KMS-11 (cell line): ENCODE measurements around the gene LPAR4.

ENCODE experiments used
- H2AFZ ChIP-seq: fragments of 200-600 bp; sonication (generic); 2 replicates; pipeline ENCODE4 v1.6.1; 2016; ENCODE audit warnings: antibody characterized with exemption, mixed run types, low read depth
- H3K27ac ChIP-seq: fragments of 200-600 bp; sonication (generic); 2 replicates; pipeline ENCODE4 v1.6.1; 2016; ENCODE audit warnings: mild to moderate bottlenecking, mixed run types
- H3K27me3 ChIP-seq: fragments of 200-600 bp; sonication (generic); 2 replicates; pipeline ENCODE4 v1.6.1; 2017; ENCODE audit warnings: mild to moderate bottlenecking, low read depth, mixed run types, moderate library complexity; ENCODE audit not compliant: insufficient read depth
- H3K36me3 ChIP-seq: fragments of 200-600 bp; sonication (generic); 2 replicates; pipeline ENCODE4 v1.6.1; 2017; ENCODE audit warnings: mild to moderate bottlenecking, mixed run types; ENCODE audit not compliant: insufficient read depth
- H3K4me1 ChIP-seq: fragments of 200-600 bp; sonication (generic); 2 replicates; pipeline ENCODE4 v1.6.1; 2016; ENCODE audit warnings: mild to moderate bottlenecking, low read depth, mixed run types; ENCODE audit not compliant: poor library complexity, severe bottlenecking
- H3K4me2 ChIP-seq: fragments of 200-600 bp; sonication (generic); 2 replicates; pipeline ENCODE4 v1.7.0; 2016; ENCODE audit warnings: mild to moderate bottlenecking, mixed run types
- H3K4me3 ChIP-seq: fragments of 200-600 bp; sonication (generic); IDR thresholded peaks from 2 replicates; pipeline ENCODE4 v1.6.1; 2017; ENCODE audit warnings: low read depth, low read length, mixed read lengths; ENCODE audit not compliant: insufficient read depth
- H3K79me2 ChIP-seq: fragments of 200-600 bp; sonication (generic); 2 replicates; pipeline ENCODE4 v1.6.1; 2016; ENCODE audit warnings: low read depth, mixed run types; ENCODE audit not compliant: insufficient read depth
- H3K9ac ChIP-seq: fragments of 200-600 bp; sonication (generic); 2 replicates; pipeline ENCODE4 v1.6.1; 2016; ENCODE audit warnings: mild to moderate bottlenecking, mixed run types
- H4K20me1 ChIP-seq: fragments of 200-600 bp; sonication (generic); 2 replicates; pipeline ENCODE4 v1.6.1; 2016; ENCODE audit warnings: mild to moderate bottlenecking, mixed run types; ENCODE audit not compliant: insufficient read depth
- CTCF ChIP-seq: fragments of 200-600 bp; sonication (generic); conservative IDR thresholded peaks from 2 replicates; pipeline ENCODE4 v1.6.1; 2017; ENCODE audit warnings: low read depth, mild to moderate bottlenecking, antibody characterized with exemption, low read length, moderate library complexity, mixed read lengths

LPAR4 gene

GRCh38 chrX:78712336-78712735 is 35.2 kb upstream of the LPAR4 start:
- no peak overlapping the region for H3K9ac ChIP-seq
- no peak for TF ChIP-seq CTCF
- H3K79me2 ChIP-seq, result no peaks in the 10 kb centered on the region
- H3K27me3 ChIP-seq, result no peaks in the 10 kb centered on the region
- H3K4me2 ChIP-seq, result no peak overlapping the region
- no peak overlapping the region for H3K4me3 ChIP-seq
- H3K27ac ChIP-seq, result no peak overlapping the region
- H4K20me1 ChIP-seq, result no peaks in the 10 kb centered on the region
- no peaks in the 10 kb centered on the region for H3K36me3 ChIP-seq
- peaks cover 15% of the 10 kb centered on the region for H3K4me1 ChIP-seq
- H2AFZ ChIP-seq, result no peak overlapping the region

GRCh38 chrX:78725287-78725686 is 22.2 kb upstream of the LPAR4 start:
- Histone ChIP-seq H3K36me3 (no peaks in the 10 kb centered on the region), H3K79me2 (no peaks in the 10 kb centered on the region), H2AFZ (no peak overlapping the region), H3K4me1 (no peaks in the 10 kb centered on the region), H3K27me3 (no peaks in the 10 kb centered on the region), H4K20me1 (no peaks in the 10 kb centered on the region), H3K4me2 (no peak overlapping the region), H3K4me3 (no peak overlapping the region), H3K27ac (no peak overlapping the region), H3K9ac (no peak overlapping the region)
- no peak for TF ChIP-seq CTCF

GRCh38 chrX:78746496-78746895 is 1.0 kb upstream of the LPAR4 start:
- Histone ChIP-seq H3K4me3 (no peak overlapping the region), H3K4me1 (no peaks in the 10 kb centered on the region), H3K27ac (no peak overlapping the region), H4K20me1 (no peaks in the 10 kb centered on the region), H3K4me2 (no peak overlapping the region), H3K79me2 (no peaks in the 10 kb centered on the region), H3K36me3 (no peaks in the 10 kb centered on the region), H2AFZ (no peak overlapping the region), H3K9ac (no peak overlapping the region), H3K27me3 (no peaks in the 10 kb centered on the region)
- no peak for TF ChIP-seq CTCF

- Histone ChIP-seq H2AFZ (no peak overlapping the region), H4K20me1 (no peaks in the 10 kb centered on the region), H3K27ac (no peak overlapping the region), H3K4me2 (no peak overlapping the region), H3K4me1 (no peaks in the 10 kb centered on the region), H3K36me3 (no peaks in the 10 kb centered on the region), H3K79me2 (no peaks in the 10 kb centered on the region), H3K4me3 (no peak overlapping the region), H3K9ac (no peak overlapping the region), H3K27me3 (no peaks in the 10 kb centered on the region)
- no peak for TF ChIP-seq CTCF
These were observed 451 bp downstream of the LPAR4 start for GRCh38 chrX:78747971-78748370.

GRCh38 chrX:78748846-78749245 is 1.3 kb downstream of the LPAR4 start:
- Histone ChIP-seq H3K27ac (no peak overlapping the region), H3K4me2 (no peak overlapping the region), H3K4me1 (no peaks in the 10 kb centered on the region), H4K20me1 (no peaks in the 10 kb centered on the region), H3K36me3 (no peaks in the 10 kb centered on the region), H3K9ac (no peak overlapping the region), H3K27me3 (no peaks in the 10 kb centered on the region), H3K4me3 (no peak overlapping the region), H3K79me2 (no peaks in the 10 kb centered on the region), H2AFZ (no peak overlapping the region)
- TF ChIP-seq CTCF, result no peak
